ENCODE data around the gene JAKMIP2.

JAKMIP2 gene

DNA sequence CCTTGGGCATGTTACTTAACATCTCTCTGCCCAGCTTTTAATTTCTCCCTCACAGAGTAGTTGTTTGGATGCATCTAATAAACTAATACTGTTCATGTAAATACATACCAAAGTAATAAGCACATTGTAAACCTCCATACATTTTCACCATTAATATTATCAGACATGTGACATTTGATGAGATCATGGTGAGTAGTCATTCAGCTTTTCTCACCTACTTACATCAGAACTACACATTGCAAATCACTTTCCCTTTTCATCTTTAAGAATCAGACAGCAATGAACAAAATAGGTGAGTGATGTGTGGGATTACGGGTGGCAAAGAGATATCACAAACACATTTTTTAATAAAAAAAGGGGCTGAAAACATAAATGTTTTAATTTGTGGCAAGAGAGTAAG, 89.3 kb downstream of the JAKMIP2 start:
- TF ChIP-seq, protein P1, sequence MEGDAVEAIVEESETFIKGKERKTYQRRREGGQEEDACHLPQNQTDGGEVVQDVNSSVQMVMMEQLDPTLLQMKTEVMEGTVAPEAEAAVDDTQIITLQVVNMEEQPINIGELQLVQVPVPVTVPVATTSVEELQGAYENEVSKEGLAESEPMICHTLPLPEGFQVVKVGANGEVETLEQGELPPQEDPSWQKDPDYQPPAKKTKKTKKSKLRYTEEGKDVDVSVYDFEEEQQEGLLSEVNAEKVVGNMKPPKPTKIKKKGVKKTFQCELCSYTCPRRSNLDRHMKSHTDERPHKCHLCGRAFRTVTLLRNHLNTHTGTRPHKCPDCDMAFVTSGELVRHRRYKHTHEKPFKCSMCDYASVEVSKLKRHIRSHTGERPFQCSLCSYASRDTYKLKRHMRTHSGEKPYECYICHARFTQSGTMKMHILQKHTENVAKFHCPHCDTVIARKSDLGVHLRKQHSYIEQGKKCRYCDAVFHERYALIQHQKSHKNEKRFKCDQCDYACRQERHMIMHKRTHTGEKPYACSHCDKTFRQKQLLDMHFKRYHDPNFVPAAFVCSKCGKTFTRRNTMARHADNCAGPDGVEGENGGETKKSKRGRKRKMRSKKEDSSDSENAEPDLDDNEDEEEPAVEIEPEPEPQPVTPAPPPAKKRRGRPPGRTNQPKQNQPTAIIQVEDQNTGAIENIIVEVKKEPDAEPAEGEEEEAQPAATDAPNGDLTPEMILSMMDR (IDR thresholded peaks at IDR 0.05; ENCODE audit: low read depth, low read length) = no peak
- no peak for DNase-seq (ENCODE audit: extremely low read depth, low read depth)

DNA sequence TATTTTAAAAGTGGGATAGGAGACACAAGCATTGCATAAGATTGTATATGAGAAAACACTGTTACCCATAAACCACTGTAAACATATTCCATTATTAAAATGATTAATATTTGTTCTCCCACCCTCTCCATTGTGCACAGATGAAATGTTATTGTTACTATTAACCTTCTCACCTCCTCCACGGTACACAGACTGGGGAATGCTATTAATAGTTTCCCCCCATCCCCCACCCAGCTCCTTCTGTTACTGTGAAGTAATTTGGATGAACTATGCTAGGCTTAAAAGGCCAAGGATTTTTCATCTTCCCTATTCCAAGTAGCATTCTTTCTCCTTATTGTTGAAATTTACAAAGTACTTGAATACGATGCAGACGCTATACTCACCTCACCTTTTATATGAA, 91.4 kb downstream of the JAKMIP2 start:
- DNase-seq (ENCODE audit: extremely low read depth, low read depth) = no peak
- TF ChIP-seq, protein P1 (IDR thresholded peaks at IDR 0.05; ENCODE audit: low read depth, low read length) = no peak

DNA sequence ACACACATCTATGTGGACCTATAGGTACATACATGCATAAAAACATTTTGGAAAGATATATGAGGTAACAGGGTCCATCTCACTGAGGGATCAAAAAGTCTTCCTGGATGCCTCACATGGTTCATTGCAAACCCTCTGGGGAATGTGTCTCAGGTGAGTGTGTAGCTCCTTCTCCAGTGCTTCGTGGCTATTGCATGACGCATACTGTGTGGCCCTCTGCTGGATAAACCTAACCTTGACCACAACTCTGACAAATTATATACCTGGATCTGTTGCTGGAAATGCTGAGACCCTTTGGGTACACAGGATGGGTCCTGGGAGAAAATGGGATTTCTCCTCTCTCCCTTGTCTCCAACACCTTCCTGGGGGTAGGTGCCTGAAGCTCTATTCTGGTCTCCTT, 91.9 kb downstream of the JAKMIP2 start:
- DNase-seq (ENCODE audit: extremely low read depth, low read depth) = no peak
- TF ChIP-seq, protein P1 (IDR thresholded peaks at IDR 0.05; ENCODE audit: low read depth, low read length) = no peak

DNA sequence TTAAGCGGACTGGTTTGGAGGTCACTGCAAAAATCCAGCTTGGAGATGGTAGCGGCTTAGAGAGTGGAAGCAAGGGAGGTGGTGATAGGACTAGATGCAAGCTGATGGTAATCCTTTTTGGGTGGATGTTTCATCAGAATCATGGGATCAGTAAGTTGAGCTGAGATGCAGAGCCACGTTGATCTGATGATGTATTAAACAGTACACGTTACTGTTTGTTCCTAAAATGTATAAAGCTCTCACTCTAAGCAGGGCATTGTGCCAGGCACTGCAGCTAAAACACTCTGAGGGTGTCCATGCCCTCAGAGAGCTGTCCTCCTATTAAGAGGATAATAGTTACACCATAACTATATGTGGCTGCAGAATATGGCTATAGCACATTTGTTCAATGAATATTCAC, 93.1 kb downstream of the JAKMIP2 start:
- TF ChIP-seq, protein P1 (IDR thresholded peaks at IDR 0.05; ENCODE audit: low read depth, low read length) = no peak
- no peak for DNase-seq (ENCODE audit: extremely low read depth, low read depth)

DNA sequence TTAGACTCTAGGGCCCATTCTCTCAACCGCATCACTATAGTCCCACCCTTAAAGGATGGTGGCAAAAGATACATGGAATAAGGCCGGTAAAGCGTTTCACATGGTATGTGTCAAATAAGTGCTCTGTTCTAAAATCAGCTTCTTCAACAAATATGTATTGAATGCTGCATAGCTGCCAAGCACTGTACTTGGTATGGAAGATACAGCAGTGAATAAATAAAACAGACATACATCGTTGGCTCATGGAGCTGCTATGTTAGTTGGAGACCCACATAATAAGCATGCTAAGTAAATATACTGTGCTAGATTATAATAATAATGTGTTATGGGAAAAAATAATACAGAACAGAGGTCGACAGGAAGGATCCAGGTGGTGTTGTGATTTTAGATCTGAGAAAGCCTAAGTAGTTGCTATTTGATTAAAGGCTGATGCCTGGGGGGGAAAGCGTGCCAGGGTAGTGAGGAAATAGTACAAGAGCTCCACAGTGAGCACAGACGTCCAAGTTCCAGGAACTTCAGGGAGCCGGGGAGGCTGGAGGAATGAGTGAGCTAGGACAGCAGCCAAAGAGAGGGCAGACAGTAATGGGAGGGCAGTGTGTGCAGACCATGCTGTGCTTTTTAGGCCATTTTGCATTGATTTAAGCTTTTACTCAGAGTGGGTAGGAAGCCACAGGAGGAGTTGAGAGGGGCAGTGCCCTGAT, 93.7 kb downstream of the JAKMIP2 start:
- TF ChIP-seq, protein P1 (IDR thresholded peaks at IDR 0.05; ENCODE audit: low read depth, low read length) = no peak
- no peak for DNase-seq (ENCODE audit: extremely low read depth, low read depth)

DNA sequence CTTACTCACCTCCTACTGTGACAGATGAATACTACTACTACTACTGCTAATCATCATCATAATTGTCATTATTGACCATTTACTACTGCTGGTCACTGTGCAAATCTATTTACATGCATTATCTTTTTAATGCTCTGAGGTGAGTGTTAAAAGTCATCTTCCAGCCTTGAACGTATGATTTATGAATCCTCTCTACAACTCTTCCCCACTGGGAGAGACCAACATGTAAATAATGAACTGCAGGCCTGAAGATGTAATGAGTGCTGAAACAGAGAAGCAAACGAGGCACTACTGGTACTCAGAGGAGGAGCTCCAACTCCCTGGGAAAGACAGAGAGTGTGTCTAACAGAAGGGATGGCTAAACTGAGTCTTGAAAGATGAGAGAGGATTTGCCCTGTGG, 95.4 kb downstream of the JAKMIP2 start:
- TF ChIP-seq, protein P1 (IDR thresholded peaks at IDR 0.05; ENCODE audit: low read depth, low read length) = no peak
- no peak for DNase-seq (ENCODE audit: extremely low read depth, low read depth)

DNA sequence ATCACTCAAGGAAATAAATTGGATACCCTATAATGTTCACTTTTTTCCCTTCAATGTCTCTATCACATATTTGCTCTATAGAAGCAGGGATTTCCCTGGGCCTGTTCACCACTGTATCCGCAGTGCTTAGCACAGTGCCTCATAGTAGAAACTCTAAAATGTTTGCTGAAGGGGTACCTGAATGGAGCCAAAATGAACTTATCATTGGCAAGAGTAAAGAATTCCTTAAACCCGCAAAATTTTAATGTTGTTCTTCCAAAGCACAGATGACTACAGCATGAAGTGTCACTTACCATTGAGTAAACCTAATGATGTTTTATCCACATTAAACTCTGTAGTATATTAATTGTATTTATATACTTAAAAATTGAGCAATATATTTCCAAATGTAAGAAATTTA, 96.1 kb downstream of the JAKMIP2 start:
- TF ChIP-seq, protein P1 (IDR thresholded peaks at IDR 0.05; ENCODE audit: low read depth, low read length) = no peak
- DNase-seq (ENCODE audit: extremely low read depth, low read depth) = no peak

Measured in AG09319 (cell line).